ENCODE results near the gene ELFN2. TPM values are rescaled to one million over a fixed set of nuclear protein-coding genes. Genes with fewer than 3 reads are reported as not detected.

ELFN2 gene
- total RNA-seq, 2 experiments from 2014 or later: 0.63 to 1.8 TPM

GRCh38 chr22:37397226-37397625 lies 30.1 kb downstream of the ELFN2 start:
- H3K36me3 ChIP-seq (ENCODE audit: insufficient read depth, low read length): no peaks in the 10 kb centered on the region
- BruUV-seq (replicated peaks): no TSS peak
- H3K79me2 ChIP-seq (ENCODE audit: insufficient read depth, low read depth, low read length): no peaks in the 10 kb centered on the region
- no peak for DNase-seq (ENCODE audit: low spot score)
- POLR2A ChIA-PET: no interaction called here
- CTCF ChIA-PET (ENCODE audit: unreplicated experiment): no interaction called here
- no peak overlapping the region for H2AFZ ChIP-seq (ENCODE audit: low read length)
- intact Hi-C loops (cut with micrococcal nuclease; ENCODE audit: unreplicated experiment): no loop called here
- H3K9me3 ChIP-seq (ENCODE audit: low read length): no peaks in the 10 kb centered on the region
- no peaks in the 10 kb centered on the region for H4K20me1 ChIP-seq (ENCODE audit: insufficient read depth, low read length)
- H3K4me1 ChIP-seq (ENCODE audit: insufficient read depth, low read length, poor library complexity, severe bottlenecking): no peaks in the 10 kb centered on the region
- H3K4me3 ChIP-seq (ENCODE audit: low read depth, low read length, poor library complexity, severe bottlenecking): no peak overlapping the region
- no peak for TF ChIP-seq CTCF (conservative IDR thresholded peaks at IDR 0.05; ENCODE audit: low read length)
- TF ChIP-seq EZH2phosphoT487 (IDR thresholded peaks at IDR 0.05; ENCODE audit: borderline replicate concordance, low read depth, low read length): no peak
- no peak overlapping the region for H3K27ac ChIP-seq (ENCODE audit: low read depth, low read length, poor library complexity, severe bottlenecking)
- H3K9me2 ChIP-seq (ENCODE audit: insufficient read depth, low read length): no peaks in the 10 kb centered on the region
- no peak overlapping the region for H3K4me2 ChIP-seq (ENCODE audit: low read length)

- no TSS peak for BruUV-seq (replicated peaks)
- POLR2A ChIA-PET: no interaction called here
- CTCF ChIA-PET (ENCODE audit: unreplicated experiment): no interaction called here
Observed at GRCh38 chr22:37396488-37397084, 30.7 kb downstream of the ELFN2 start.

More at GRCh38 chr22:37396488-37397084, 30.7 kb downstream of the ELFN2 start:
- H3K36me3 ChIP-seq (ENCODE audit: insufficient read depth, low read length): no peaks in the 10 kb centered on the region
- DNase-seq (ENCODE audit: low spot score): no peak
- no peak overlapping the region for H2AFZ ChIP-seq (ENCODE audit: low read length)
- H4K20me1 ChIP-seq (ENCODE audit: insufficient read depth, low read length): no peaks in the 10 kb centered on the region
- TF ChIP-seq CTCF (conservative IDR thresholded peaks at IDR 0.05; ENCODE audit: low read length): no peak
- TF ChIP-seq EZH2phosphoT487 (IDR thresholded peaks at IDR 0.05; ENCODE audit: borderline replicate concordance, low read depth, low read length): no peak
- no peak overlapping the region for H3K4me3 ChIP-seq (ENCODE audit: low read depth, low read length, poor library complexity, severe bottlenecking)
- no peaks in the 10 kb centered on the region for H3K9me2 ChIP-seq (ENCODE audit: insufficient read depth, low read length)
- H3K27ac ChIP-seq (ENCODE audit: low read depth, low read length, poor library complexity, severe bottlenecking): no peak overlapping the region
- intact Hi-C loops (cut with micrococcal nuclease; ENCODE audit: unreplicated experiment): no loop called here
- no peak overlapping the region for H3K4me2 ChIP-seq (ENCODE audit: low read length)
- no peaks in the 10 kb centered on the region for H3K79me2 ChIP-seq (ENCODE audit: insufficient read depth, low read depth, low read length)
- no peaks in the 10 kb centered on the region for H3K9me3 ChIP-seq (ENCODE audit: low read length)
- no peaks in the 10 kb centered on the region for H3K4me1 ChIP-seq (ENCODE audit: insufficient read depth, low read length, poor library complexity, severe bottlenecking)

Measured in OCI-LY7 (cell line).